ENCODE results near the gene ALDH3B1.

DNA sequence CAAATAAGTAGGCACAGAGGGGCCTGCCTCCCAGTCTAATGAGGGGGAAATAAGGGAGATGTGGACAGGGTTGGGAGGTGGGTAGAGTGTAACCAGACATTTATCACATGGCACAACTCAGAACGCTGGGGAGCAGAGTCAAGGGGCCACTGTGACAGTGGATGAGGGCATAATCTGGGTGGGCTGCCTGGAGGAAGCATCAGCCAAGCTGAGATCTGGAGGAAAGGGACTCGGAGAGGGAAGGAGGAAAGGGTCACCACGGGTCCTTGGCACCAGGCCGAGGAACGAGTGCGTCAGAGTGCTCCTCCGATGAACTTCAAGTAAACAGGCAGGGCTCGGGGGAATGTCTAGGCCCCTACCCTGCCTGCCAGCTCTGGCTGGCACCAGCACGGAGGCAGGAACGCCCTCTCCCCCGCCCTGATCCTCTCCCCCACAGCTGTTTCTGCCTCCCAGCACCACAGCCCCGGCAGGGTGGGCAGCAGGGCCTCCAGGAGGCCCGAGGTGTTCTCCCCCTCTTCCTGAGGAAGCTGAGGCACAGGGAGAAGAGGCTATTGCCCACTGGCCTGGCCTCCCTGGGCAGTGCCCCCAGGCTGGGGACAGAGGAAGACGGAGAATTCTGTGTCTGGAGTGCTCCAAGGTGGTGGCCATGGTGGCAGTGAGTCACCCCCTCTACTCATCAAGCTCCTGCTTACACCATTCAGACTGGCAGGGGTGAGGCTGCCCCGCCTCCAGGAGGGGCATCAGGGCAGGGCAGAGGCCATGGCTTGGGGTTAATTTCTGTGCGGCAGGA, 4.2 kb downstream of the ALDH3B1 start:
- TF ChIP-seq, protein P1, sequence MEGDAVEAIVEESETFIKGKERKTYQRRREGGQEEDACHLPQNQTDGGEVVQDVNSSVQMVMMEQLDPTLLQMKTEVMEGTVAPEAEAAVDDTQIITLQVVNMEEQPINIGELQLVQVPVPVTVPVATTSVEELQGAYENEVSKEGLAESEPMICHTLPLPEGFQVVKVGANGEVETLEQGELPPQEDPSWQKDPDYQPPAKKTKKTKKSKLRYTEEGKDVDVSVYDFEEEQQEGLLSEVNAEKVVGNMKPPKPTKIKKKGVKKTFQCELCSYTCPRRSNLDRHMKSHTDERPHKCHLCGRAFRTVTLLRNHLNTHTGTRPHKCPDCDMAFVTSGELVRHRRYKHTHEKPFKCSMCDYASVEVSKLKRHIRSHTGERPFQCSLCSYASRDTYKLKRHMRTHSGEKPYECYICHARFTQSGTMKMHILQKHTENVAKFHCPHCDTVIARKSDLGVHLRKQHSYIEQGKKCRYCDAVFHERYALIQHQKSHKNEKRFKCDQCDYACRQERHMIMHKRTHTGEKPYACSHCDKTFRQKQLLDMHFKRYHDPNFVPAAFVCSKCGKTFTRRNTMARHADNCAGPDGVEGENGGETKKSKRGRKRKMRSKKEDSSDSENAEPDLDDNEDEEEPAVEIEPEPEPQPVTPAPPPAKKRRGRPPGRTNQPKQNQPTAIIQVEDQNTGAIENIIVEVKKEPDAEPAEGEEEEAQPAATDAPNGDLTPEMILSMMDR (conservative IDR thresholded peaks at IDR 0.05; ENCODE audit: low read depth, low read length) = no peak
- TF ChIP-seq POLR2A (IDR thresholded peaks at IDR 0.05; ENCODE audit: low read depth, low read length) = no peak
- peak; percentile 48 for TF ChIP-seq FOS (IDR thresholded peaks at IDR 0.05; ENCODE audit: low read depth, low read length)
- TF ChIP-seq CEBPB (IDR thresholded peaks at IDR 0.05; ENCODE audit: low read depth, low read length) = 0 out of 2 replicates have a peak, but pooled peaks have one; percentile 10
- TF ChIP-seq SMC3 (IDR thresholded peaks at IDR 0.05; ENCODE audit: low read depth, low read length) = peak; percentile 15; the same call in 1 of the 2 replicates
- TF ChIP-seq RAD21 (IDR thresholded peaks at IDR 0.05; ENCODE audit: low read length) = no peak
- TF ChIP-seq MAFK (IDR thresholded peaks at IDR 0.05; ENCODE audit: low read depth, low read length) = no peak
- TF ChIP-seq MAZ (IDR thresholded peaks at IDR 0.05; ENCODE audit: borderline replicate concordance, low read depth, low read length) = no peak

Measured in IMR-90 (cell line).